Nephron (organoid): ENCODE measurements around the gene CYP8B1.
A peak's percentile ranks its signal among the peaks of the same experiment; 100 is the strongest.

Experiments
- H3K27ac Mint-ChIP-seq, 3 experiments: 2 replicates each; pipeline ENCODE4 v1.8.0; 2020; ENCODE audit warnings: mixed read lengths in 3 of 3, mild to moderate bottlenecking in 2 of 3, moderate library complexity in 1 of 3
- H3K27me3 Mint-ChIP-seq: 2 replicates; pipeline ENCODE4 v1.8.0; 2021; ENCODE audit warnings: low read depth, mild to moderate bottlenecking, moderate library complexity, mixed read lengths
- H3K36me3 Mint-ChIP-seq: 2 replicates; pipeline ENCODE4 v1.8.0; 2020; ENCODE audit warnings: low read depth, mixed read lengths
- H3K4me1 Mint-ChIP-seq: 2 replicates; pipeline ENCODE4 v1.8.0; 2020; ENCODE audit warnings: mixed read lengths
- H3K4me3 Mint-ChIP-seq, 3 experiments: 2 replicates each; pipeline ENCODE4 v1.8.0; 2020; ENCODE audit warnings: mild to moderate bottlenecking in 3 of 3, mixed read lengths in 3 of 3, moderate library complexity in 2 of 3
- H3K9me3 Mint-ChIP-seq: 2 replicates; pipeline ENCODE4 v1.8.0; 2020; ENCODE audit warnings: mixed read lengths
- TF ChIP-seq, protein P1 (sequence below), 3 experiments: fragments of 200-600 bp; sonication (generic); IDR thresholded peaks; one replicate each; pipeline ENCODE4 v1.5.0; 2021; ENCODE audit warnings: antibody characterized with exemption in 3 of 3; ENCODE audit not compliant: unreplicated experiment in 3 of 3

The CYP8B1 gene

DNA sequence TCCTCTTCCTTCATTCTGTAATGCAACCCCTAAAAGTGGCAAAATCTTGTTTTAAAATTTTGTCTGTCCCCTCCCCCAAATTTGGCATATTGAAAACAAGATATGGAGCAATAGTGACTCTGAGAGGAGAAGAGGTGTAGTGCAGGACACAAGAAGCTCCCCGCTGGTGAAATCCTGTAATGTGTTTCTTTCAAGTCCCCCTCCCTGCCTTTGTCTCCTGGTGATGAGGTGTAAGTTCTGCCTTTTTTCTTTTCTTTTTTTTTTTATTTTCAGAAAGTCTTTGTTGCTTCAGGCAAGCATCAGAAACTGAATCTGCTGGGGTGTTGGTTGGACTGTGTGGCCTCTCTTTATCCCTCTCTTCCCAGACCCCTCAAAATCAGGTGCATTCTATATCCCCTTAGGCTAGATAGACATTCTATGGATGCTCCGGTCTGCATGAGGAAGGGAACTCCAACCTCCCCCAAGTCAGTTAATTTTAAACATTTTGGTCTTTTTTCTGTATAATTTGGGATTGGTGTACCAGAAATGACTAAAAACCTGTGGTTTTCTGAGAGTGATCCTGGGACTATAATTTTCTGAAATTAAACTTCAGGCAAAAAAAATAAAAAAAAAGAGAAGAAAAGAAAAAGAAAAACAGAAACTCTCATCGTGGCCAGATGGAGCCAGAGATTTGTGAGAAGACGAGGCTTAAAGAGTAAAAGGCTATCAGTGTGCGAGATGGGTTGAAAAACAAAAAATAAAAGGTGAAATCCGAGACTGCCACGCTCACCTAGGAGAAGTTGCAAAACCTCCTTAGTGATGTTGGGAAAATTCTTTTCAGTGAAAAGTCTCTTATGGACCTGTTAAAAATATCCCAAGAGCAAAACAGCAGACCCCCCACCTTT, 45.0 kb downstream of the CYP8B1 start:
- no peaks in the 10 kb centered on the region for H3K9me3 Mint-ChIP-seq
- TF ChIP-seq, protein P1, sequence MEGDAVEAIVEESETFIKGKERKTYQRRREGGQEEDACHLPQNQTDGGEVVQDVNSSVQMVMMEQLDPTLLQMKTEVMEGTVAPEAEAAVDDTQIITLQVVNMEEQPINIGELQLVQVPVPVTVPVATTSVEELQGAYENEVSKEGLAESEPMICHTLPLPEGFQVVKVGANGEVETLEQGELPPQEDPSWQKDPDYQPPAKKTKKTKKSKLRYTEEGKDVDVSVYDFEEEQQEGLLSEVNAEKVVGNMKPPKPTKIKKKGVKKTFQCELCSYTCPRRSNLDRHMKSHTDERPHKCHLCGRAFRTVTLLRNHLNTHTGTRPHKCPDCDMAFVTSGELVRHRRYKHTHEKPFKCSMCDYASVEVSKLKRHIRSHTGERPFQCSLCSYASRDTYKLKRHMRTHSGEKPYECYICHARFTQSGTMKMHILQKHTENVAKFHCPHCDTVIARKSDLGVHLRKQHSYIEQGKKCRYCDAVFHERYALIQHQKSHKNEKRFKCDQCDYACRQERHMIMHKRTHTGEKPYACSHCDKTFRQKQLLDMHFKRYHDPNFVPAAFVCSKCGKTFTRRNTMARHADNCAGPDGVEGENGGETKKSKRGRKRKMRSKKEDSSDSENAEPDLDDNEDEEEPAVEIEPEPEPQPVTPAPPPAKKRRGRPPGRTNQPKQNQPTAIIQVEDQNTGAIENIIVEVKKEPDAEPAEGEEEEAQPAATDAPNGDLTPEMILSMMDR (IDR thresholded peaks at IDR 0.05; ENCODE audit: unreplicated experiment in 3 of 3) = peak; percentile 51 to 57 (median 53)
- peaks cover 4% of the 10 kb centered on the region for H3K4me1 Mint-ChIP-seq
- H3K36me3 Mint-ChIP-seq = no peaks in the 10 kb centered on the region
- H3K27ac Mint-ChIP-seq = no peak overlapping the region
- H3K4me3 Mint-ChIP-seq = no peak overlapping the region
- peaks cover 13% of the 10 kb centered on the region for H3K27me3 Mint-ChIP-seq

DNA sequence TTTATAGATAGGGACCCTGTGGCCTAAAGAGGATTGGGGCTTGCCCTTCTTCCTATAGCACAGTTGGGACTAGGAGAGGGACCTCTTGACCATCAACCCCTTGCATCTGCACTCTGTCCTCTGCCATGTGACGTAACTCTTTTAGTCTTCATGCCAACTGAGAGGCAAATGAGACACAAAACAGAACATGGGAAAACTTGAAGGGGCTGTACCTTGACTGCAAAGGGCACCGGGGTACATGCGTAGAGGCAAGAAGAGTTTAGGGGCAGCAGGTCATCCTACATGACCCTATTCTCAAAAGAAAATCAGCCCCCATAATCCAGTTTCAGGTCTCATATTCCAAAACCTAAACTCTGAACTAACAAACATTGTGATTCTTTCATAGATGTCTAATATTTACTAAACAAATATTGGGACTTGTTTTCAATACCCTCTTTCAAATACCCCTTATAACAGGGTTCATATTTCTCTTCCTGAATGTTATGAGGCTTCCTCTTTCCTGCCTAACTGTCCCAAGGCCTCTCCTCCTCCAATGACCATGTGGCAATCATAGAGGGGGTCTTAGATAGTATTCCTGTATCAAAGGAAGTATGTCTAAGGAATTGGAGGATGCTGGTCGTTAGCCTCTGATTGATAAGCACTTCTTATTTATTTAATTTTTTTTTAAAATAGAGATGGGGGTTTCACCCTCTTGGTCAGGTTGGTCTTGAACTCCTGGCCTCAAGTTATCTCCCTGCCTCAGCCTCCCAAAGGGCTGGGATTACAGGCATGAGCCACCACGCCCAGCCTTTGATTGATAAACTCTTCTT, 45.8 kb downstream of the CYP8B1 start:
- H3K4me3 Mint-ChIP-seq = no peak overlapping the region
- no peaks in the 10 kb centered on the region for H3K9me3 Mint-ChIP-seq
- H3K27me3 Mint-ChIP-seq = peaks cover 7% of the 10 kb centered on the region
- H3K27ac Mint-ChIP-seq = no peak overlapping the region
- H3K36me3 Mint-ChIP-seq = no peaks in the 10 kb centered on the region
- TF ChIP-seq, protein P1 (IDR thresholded peaks at IDR 0.05; ENCODE audit: unreplicated experiment in 3 of 3) = no peak
- peaks cover 4% of the 10 kb centered on the region for H3K4me1 Mint-ChIP-seq

GRCh38 chr3:42829083-42829627, 46.5 kb downstream of the CYP8B1 start:
- TF ChIP-seq, protein P1 (IDR thresholded peaks at IDR 0.05; ENCODE audit: unreplicated experiment in 3 of 3) = no peak
- H3K9me3 Mint-ChIP-seq = no peaks in the 10 kb centered on the region

GRCh38 chr3:42827654-42828053, 48.0 kb downstream of the CYP8B1 start:
- Mint-ChIP-seq H3K27ac (no peak overlapping the region), H3K4me1 (peaks cover 4% of the 10 kb centered on the region), H3K4me3 (no peak overlapping the region), H3K27me3 (peaks cover 7% of the 10 kb centered on the region), H3K9me3 (no peaks in the 10 kb centered on the region), H3K36me3 (no peaks in the 10 kb centered on the region)
- TF ChIP-seq, protein P1 (IDR thresholded peaks at IDR 0.05; ENCODE audit: unreplicated experiment in 3 of 3) = no peak

More at GRCh38 chr3:42829083-42829627, 46.5 kb downstream of the CYP8B1 start:
- Mint-ChIP-seq H3K36me3 (no peaks in the 10 kb centered on the region), H3K27me3 (peaks cover 7% of the 10 kb centered on the region), H3K4me1 (peaks cover 4% of the 10 kb centered on the region), H3K27ac (no peak overlapping the region), H3K4me3 (no peak overlapping the region)

- Mint-ChIP-seq H3K36me3 (no peaks in the 10 kb centered on the region), H3K27ac (no peak overlapping the region), H3K4me1 (peaks cover 4% of the 10 kb centered on the region), H3K4me3 (no peak overlapping the region), H3K9me3 (no peaks in the 10 kb centered on the region), H3K27me3 (peaks cover 7% of the 10 kb centered on the region)
- TF ChIP-seq, protein P1 (IDR thresholded peaks at IDR 0.05; ENCODE audit: unreplicated experiment in 3 of 3) = no peak
These were observed 48.7 kb downstream of the CYP8B1 start for GRCh38 chr3:42827023-42827422.
